ENCODE results near the gene ARHGAP26. TPM values are rescaled to one million over a fixed set of nuclear protein-coding genes. Genes with fewer than 3 reads are reported as not detected.

ARHGAP26 gene
- total and polyA plus RNA-seq, 2 of the 4 experiments (the other 2 are of a cell fraction) = 0.54 to 0.56 TPM

GRCh38 chr5:142737179-142737578 is 33.0 kb upstream of the ARHGAP26 start:
- no peak overlapping the region for H4K5ac ChIP-seq (ENCODE audit: low read depth, low read length)
- dilution Hi-C loops (cut with HindIII; ENCODE audit: low sequenced_read_pairs, unreplicated experiment) (no loop called here), in situ Hi-C loops (cut with MboI; ENCODE audit: low sequenced_read_pairs) (no loop called here)

More at GRCh38 chr5:142737179-142737578, 33.0 kb upstream of the ARHGAP26 start:
- Histone ChIP-seq H3K4me1 (ENCODE audit: control insufficient read depth, insufficient read depth, low read length) (no peaks in the 10 kb centered on the region; the same call in 1 of the 2 replicates), H3K79me1 (ENCODE audit: low read depth in 1 of 2, low read length in 2 of 2) (no peaks in the 10 kb centered on the region), H3K4ac (ENCODE audit: low read depth, low read length) (no peak overlapping the region), H4K20me1 (ENCODE audit: insufficient read depth, low read length) (no peaks in the 10 kb centered on the region), H3K9me3 (ENCODE audit: control insufficient read depth, insufficient read depth, low read length) (no peaks in the 10 kb centered on the region), H3K36me3 (ENCODE audit: control insufficient read depth, insufficient read depth, low read length) (no peaks in the 10 kb centered on the region), H3K4me2 (ENCODE audit: low read depth, low read length) (no peak overlapping the region), H4K8ac (ENCODE audit: low read depth in 2 of 2, low read length in 2 of 2) (no peak overlapping the region), H3K9ac (ENCODE audit: low read depth, low read length) (no peak overlapping the region), H3K18ac (ENCODE audit: low read depth, low read length) (no peak overlapping the region), H3K27me3 (ENCODE audit: control insufficient read depth, insufficient read depth, low read length) (peaks cover 31% of the 10 kb centered on the region), H2AFZ (replicated peaks; ENCODE audit: low read length, poor library complexity) (no peak overlapping the region), H2BK20ac (ENCODE audit: low read depth, low read length) (no peak overlapping the region), H3K9me1 (ENCODE audit: insufficient read depth, low read length) (0 out of 2 replicates have a peak, but pooled peaks cover 3% of the 10 kb centered on the region), H2AK9ac (replicated peaks; ENCODE audit: low read depth, low read length, poor library complexity) (no peak overlapping the region), H3K4me3 (ENCODE audit: insufficient read depth, low read depth, low read length) (no peak overlapping the region), H2BK5ac (ENCODE audit: low read depth, low read length, poor library complexity, severe bottlenecking) (no peak overlapping the region), H3K14ac (replicated peaks; ENCODE audit: low read depth, low read length) (no peak overlapping the region), H3K56ac (ENCODE audit: extremely low read depth, insufficient read depth, low read length) (no peak overlapping the region), H2BK15ac (ENCODE audit: low read depth, low read length) (no peak overlapping the region), H2BK120ac (ENCODE audit: low read depth, low read length) (no peak overlapping the region), H3K23ac (ENCODE audit: low read depth, low read length) (no peak overlapping the region), H3K27ac (ENCODE audit: insufficient read depth, low read length) (no peak overlapping the region), H4K91ac (ENCODE audit: insufficient read depth, low read depth, low read length) (no peak overlapping the region), H2AK5ac (ENCODE audit: low read depth, low read length) (no peak overlapping the region)
- 60% methylated on average over 1 of the region's 5 CpGs; no CpG with 5 or more reads in 1 of the 2 experiments for WGBS, 2 experiments (ENCODE audit: extremely low coverage in 2 of 2, insufficient read length in 1 of 2)
- intact Hi-C loops (cut with micrococcal nuclease) = no loop called here
- TF ChIP-seq POLR2A (IDR thresholded peaks at IDR 0.05; ENCODE audit: low read depth, low read length) = no peak
- no peak for TF ChIP-seq CEBPB (IDR thresholded peaks at IDR 0.05; ENCODE audit: low read depth, low read length)
- no peak for TF ChIP-seq RCOR1 (IDR thresholded peaks at IDR 0.05; ENCODE audit: insufficient replicate concordance, low read length)
- TF ChIP-seq, protein P1, sequence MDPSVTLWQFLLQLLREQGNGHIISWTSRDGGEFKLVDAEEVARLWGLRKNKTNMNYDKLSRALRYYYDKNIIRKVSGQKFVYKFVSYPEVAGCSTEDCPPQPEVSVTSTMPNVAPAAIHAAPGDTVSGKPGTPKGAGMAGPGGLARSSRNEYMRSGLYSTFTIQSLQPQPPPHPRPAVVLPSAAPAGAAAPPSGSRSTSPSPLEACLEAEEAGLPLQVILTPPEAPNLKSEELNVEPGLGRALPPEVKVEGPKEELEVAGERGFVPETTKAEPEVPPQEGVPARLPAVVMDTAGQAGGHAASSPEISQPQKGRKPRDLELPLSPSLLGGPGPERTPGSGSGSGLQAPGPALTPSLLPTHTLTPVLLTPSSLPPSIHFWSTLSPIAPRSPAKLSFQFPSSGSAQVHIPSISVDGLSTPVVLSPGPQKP (IDR thresholded peaks at IDR 0.05; ENCODE audit: borderline replicate concordance, low read depth, low read length) = no peak
- TF ChIP-seq, protein P2, sequence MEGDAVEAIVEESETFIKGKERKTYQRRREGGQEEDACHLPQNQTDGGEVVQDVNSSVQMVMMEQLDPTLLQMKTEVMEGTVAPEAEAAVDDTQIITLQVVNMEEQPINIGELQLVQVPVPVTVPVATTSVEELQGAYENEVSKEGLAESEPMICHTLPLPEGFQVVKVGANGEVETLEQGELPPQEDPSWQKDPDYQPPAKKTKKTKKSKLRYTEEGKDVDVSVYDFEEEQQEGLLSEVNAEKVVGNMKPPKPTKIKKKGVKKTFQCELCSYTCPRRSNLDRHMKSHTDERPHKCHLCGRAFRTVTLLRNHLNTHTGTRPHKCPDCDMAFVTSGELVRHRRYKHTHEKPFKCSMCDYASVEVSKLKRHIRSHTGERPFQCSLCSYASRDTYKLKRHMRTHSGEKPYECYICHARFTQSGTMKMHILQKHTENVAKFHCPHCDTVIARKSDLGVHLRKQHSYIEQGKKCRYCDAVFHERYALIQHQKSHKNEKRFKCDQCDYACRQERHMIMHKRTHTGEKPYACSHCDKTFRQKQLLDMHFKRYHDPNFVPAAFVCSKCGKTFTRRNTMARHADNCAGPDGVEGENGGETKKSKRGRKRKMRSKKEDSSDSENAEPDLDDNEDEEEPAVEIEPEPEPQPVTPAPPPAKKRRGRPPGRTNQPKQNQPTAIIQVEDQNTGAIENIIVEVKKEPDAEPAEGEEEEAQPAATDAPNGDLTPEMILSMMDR (conservative IDR thresholded peaks at IDR 0.05; ENCODE audit: low read depth, low read length) = no peak
- TF ChIP-seq BHLHE40 (IDR thresholded peaks at IDR 0.05; ENCODE audit: low read depth, low read length) = no peak
- TF ChIP-seq FOS (IDR thresholded peaks at IDR 0.05; ENCODE audit: low read depth, low read length) = no peak
- TF ChIP-seq SMC3 (IDR thresholded peaks at IDR 0.05; ENCODE audit: low read depth, low read length) = no peak
- TF ChIP-seq CHD1 (IDR thresholded peaks at IDR 0.05; ENCODE audit: low read depth, low read length) = no peak
- no peak for TF ChIP-seq MAZ (IDR thresholded peaks at IDR 0.05; ENCODE audit: borderline replicate concordance, low read depth, low read length)
- no peak for TF ChIP-seq MAFK (IDR thresholded peaks at IDR 0.05; ENCODE audit: low read depth, low read length)
- ChIA-PET POLR2A (ENCODE audit: unreplicated experiment) (no interaction called here), CTCF (no interaction called here)
- DNase-seq (no peak), ATAC-seq (ENCODE audit: low read depth) (no peak)
- BruUV-seq (replicated peaks) = no TSS peak
